Karpas-422 (cell line): Measurements from ENCODE around the gene NOTCH1. TPM values are rescaled to one million over a fixed set of nuclear protein-coding genes. Genes with fewer than 3 reads are reported as not detected.

Experiments used
- DNase-seq: peaks from one replicate; pipeline ENCODE4 v3.0.0-alpha.2; 2015
- H2AFZ ChIP-seq: fragments of 200-600 bp; sonication (generic); 2 replicates; pipeline ENCODE4 v1.6.1; 2014; ENCODE audit warnings: antibody characterized with exemption, low read length, mixed read lengths
- H3K27ac ChIP-seq: fragments of 200-600 bp; sonication (generic); 2 replicates; pipeline ENCODE4 v1.5.1; 2014; ENCODE audit warnings: mild to moderate bottlenecking, low read length, moderate library complexity
- H3K27me3 ChIP-seq: fragments of 200-600 bp; sonication (generic); 2 replicates; pipeline ENCODE4 v1.6.1; 2014; ENCODE audit warnings: low read length, mixed read lengths
- H3K36me3 ChIP-seq: fragments of 200-600 bp; sonication (generic); 2 replicates; pipeline ENCODE4 v1.6.1; 2014; ENCODE audit warnings: low read length, mixed read lengths; ENCODE audit not compliant: insufficient read depth
- H3K4me1 ChIP-seq: fragments of 200-600 bp; sonication (generic); 2 replicates; pipeline ENCODE4 v1.6.1; 2014; ENCODE audit warnings: mild to moderate bottlenecking, low read length, mixed read lengths
- H3K4me2 ChIP-seq: fragments of 200-600 bp; sonication (generic); 2 replicates; pipeline ENCODE4 v1.6.1; 2014; ENCODE audit warnings: low read length, low read depth, mild to moderate bottlenecking; ENCODE audit not compliant: poor library complexity, severe bottlenecking
- H3K4me3 ChIP-seq: fragments of 200-600 bp; sonication (generic); 2 replicates; pipeline ENCODE4 v1.5.1; 2014; ENCODE audit warnings: mild to moderate bottlenecking, antibody characterized with exemption, low read length, mixed read lengths
- H3K79me2 ChIP-seq: fragments of 200-600 bp; sonication (generic); 2 replicates; pipeline ENCODE4 v1.6.1; 2014; ENCODE audit warnings: mild to moderate bottlenecking, low read length, mixed read lengths
- H3K9ac ChIP-seq: fragments of 200-600 bp; sonication (generic); 2 replicates; pipeline ENCODE4 v1.6.0; 2014; ENCODE audit warnings: low read length
- H3K9me2 ChIP-seq: fragments of 200-600 bp; sonication (generic), shearing (Covaris generic); replicated peaks from 2 replicates; pipeline ENCODE4 v1.6.0; 2014; ENCODE audit warnings: mild to moderate bottlenecking, low read length, moderate library complexity; ENCODE audit not compliant: insufficient read depth
- H3K9me3 ChIP-seq: fragments of 300-700, 200-600 bp; sonication (generic); 2 replicates; pipeline ENCODE4 v1.6.1; 2014; ENCODE audit warnings: low read length, mixed read lengths
- H4K20me1 ChIP-seq: fragments of 200-600 bp; sonication (generic); 2 replicates; pipeline ENCODE4 v1.6.1; 2014; ENCODE audit warnings: mild to moderate bottlenecking, antibody characterized with exemption, low read length, low read depth; ENCODE audit not compliant: insufficient read depth
- total RNA-seq: library from RNA; depleted of rRNA; stranded (reverse); fragments of >200 nt; shearing (Covaris generic); gene quantifications from 2 replicates; pipeline ENCODE4 v1.2.3, GENCODE V29; 2014; ENCODE audit warnings: low replicate concordance

NOTCH1 gene
- total RNA-seq, 1 experiment from 2014 or later = 15.0 TPM

GRCh38 chr9:136511144-136511669 lies 34.6 kb downstream of the NOTCH1 start:
- Histone ChIP-seq H3K27ac (no peak overlapping the region), H3K9me2 (no peaks in the 10 kb centered on the region), H3K9me3 (no peaks in the 10 kb centered on the region), H3K9ac (no peak overlapping the region), H3K4me3 (no peak overlapping the region), H3K79me2 (no peaks in the 10 kb centered on the region), H4K20me1 (0 out of 2 replicates have a peak, but pooled peaks cover 5% of the 10 kb centered on the region), H3K36me3 (no peaks in the 10 kb centered on the region), H3K27me3 (no peaks in the 10 kb centered on the region), H3K4me2 (no peak overlapping the region), H3K4me1 (no peaks in the 10 kb centered on the region), H2AFZ (no peak overlapping the region)
- DNase-seq = no peak

DNA sequence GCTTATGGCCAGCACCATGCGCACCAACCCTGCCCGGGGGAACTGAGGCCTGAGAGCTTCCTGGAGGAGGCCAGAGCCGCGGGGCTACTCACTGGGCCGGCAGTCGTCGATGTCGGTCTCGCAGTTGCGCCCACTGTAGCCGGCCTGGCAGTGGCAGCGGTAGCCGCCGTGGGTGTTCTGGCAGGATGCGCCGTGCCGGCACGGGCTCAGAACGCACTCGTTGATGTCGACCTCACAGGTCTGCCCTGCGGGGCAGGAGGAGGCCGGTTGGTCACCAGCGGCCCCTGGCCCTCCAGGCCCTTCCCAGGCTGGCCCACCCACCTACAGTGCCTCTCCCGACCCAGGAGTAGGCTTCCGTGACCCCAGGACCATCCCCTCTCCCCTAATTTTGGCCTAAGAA lies 35.3 kb downstream of the NOTCH1 start:
- H3K9ac ChIP-seq = no peak overlapping the region
- H2AFZ ChIP-seq = no peak overlapping the region

GRCh38 chr9:136509549-136509948 lies 36.3 kb downstream of the NOTCH1 start:
- Histone ChIP-seq H3K9me3 (no peaks in the 10 kb centered on the region), H3K4me3 (no peak overlapping the region), H3K4me2 (no peak overlapping the region), H3K4me1 (no peaks in the 10 kb centered on the region), H4K20me1 (0 out of 2 replicates have a peak, but pooled peaks cover 1% of the 10 kb centered on the region), H3K9me2 (no peaks in the 10 kb centered on the region), H3K9ac (no peak overlapping the region), H3K27me3 (no peaks in the 10 kb centered on the region), H3K27ac (no peak overlapping the region), H3K36me3 (no peaks in the 10 kb centered on the region), H2AFZ (no peak overlapping the region), H3K79me2 (no peaks in the 10 kb centered on the region)
- no peak for DNase-seq

More for the DNA sequence above, 35.3 kb downstream of the NOTCH1 start:
- Histone ChIP-seq H3K4me1 (no peaks in the 10 kb centered on the region), H3K27me3 (no peaks in the 10 kb centered on the region), H3K27ac (no peak overlapping the region), H3K4me2 (no peak overlapping the region), H3K9me2 (no peaks in the 10 kb centered on the region), H4K20me1 (0 out of 2 replicates have a peak, but pooled peaks cover 5% of the 10 kb centered on the region), H3K36me3 (no peaks in the 10 kb centered on the region), H3K9me3 (no peaks in the 10 kb centered on the region), H3K79me2 (no peaks in the 10 kb centered on the region), H3K4me3 (no peak overlapping the region)
- DNase-seq = no peak

GRCh38 chr9:136508729-136509500 lies 36.9 kb downstream of the NOTCH1 start:
- no peak overlapping the region for H3K4me2 ChIP-seq
- no peaks in the 10 kb centered on the region for H3K36me3 ChIP-seq
- no peaks in the 10 kb centered on the region for H3K79me2 ChIP-seq
- no peaks in the 10 kb centered on the region for H3K9me2 ChIP-seq
- H2AFZ ChIP-seq = no peak overlapping the region
- no peak overlapping the region for H3K4me3 ChIP-seq
- no peak for DNase-seq
- no peaks in the 10 kb centered on the region for H3K9me3 ChIP-seq
- H4K20me1 ChIP-seq = no peaks in the 10 kb centered on the region
- no peaks in the 10 kb centered on the region for H3K4me1 ChIP-seq
- H3K9ac ChIP-seq = no peak overlapping the region
- no peaks in the 10 kb centered on the region for H3K27me3 ChIP-seq
- no peak overlapping the region for H3K27ac ChIP-seq

- Histone ChIP-seq H3K4me3 (no peak overlapping the region), H2AFZ (no peak overlapping the region), H3K9me3 (no peaks in the 10 kb centered on the region), H3K9me2 (no peaks in the 10 kb centered on the region), H3K27me3 (no peaks in the 10 kb centered on the region), H4K20me1 (no peaks in the 10 kb centered on the region), H3K9ac (no peak overlapping the region), H3K79me2 (no peaks in the 10 kb centered on the region), H3K36me3 (no peaks in the 10 kb centered on the region), H3K27ac (no peak overlapping the region), H3K4me2 (no peak overlapping the region), H3K4me1 (no peaks in the 10 kb centered on the region)
- DNase-seq = no peak
These were observed 37.9 kb downstream of the NOTCH1 start for GRCh38 chr9:136507992-136508375.

GRCh38 chr9:136507221-136507991 lies 38.4 kb downstream of the NOTCH1 start:
- no peak overlapping the region for H3K27ac ChIP-seq
- H4K20me1 ChIP-seq = no peaks in the 10 kb centered on the region
- H3K9me2 ChIP-seq = no peaks in the 10 kb centered on the region
- DNase-seq = no peak
- H3K36me3 ChIP-seq = no peaks in the 10 kb centered on the region
- H3K4me2 ChIP-seq = no peak overlapping the region
- H3K4me3 ChIP-seq = no peak overlapping the region
- no peaks in the 10 kb centered on the region for H3K9me3 ChIP-seq
- no peaks in the 10 kb centered on the region for H3K4me1 ChIP-seq
- H2AFZ ChIP-seq = no peak overlapping the region
- no peaks in the 10 kb centered on the region for H3K27me3 ChIP-seq
- no peak overlapping the region for H3K9ac ChIP-seq
- no peaks in the 10 kb centered on the region for H3K79me2 ChIP-seq

DNA sequence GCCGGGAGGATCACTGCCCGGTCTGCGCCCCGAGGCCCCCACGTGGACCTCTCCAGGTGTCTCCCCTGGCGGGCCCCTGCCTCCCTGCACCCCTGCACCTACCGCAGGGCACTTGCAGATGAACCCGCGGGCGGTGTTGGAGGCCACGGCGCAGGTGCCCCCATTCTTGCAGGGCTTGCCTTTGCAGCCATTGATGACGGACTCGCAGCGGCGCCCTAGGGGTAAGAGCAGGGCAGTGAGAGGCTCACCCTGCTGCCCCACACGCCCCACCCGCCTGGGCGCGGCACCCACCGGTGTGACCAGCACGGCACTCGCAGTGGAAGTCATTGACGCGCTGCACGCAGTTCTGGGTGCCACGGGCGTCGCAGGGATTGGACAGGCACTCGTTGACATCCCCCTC lies 39.4 kb downstream of the NOTCH1 start:
- no peaks in the 10 kb centered on the region for H3K36me3 ChIP-seq
- H3K9me3 ChIP-seq = no peaks in the 10 kb centered on the region

More for the DNA sequence above, 39.4 kb downstream of the NOTCH1 start:
- Histone ChIP-seq H2AFZ (no peak overlapping the region), H3K27me3 (no peaks in the 10 kb centered on the region), H3K79me2 (no peaks in the 10 kb centered on the region), H3K9ac (no peak overlapping the region), H3K4me2 (no peak overlapping the region), H3K4me3 (no peak overlapping the region), H3K27ac (no peak overlapping the region), H3K9me2 (no peaks in the 10 kb centered on the region), H4K20me1 (no peaks in the 10 kb centered on the region), H3K4me1 (no peaks in the 10 kb centered on the region)
- no peak for DNase-seq
